ENCODE results near the gene PCMT1.

PCMT1 gene

DNA sequence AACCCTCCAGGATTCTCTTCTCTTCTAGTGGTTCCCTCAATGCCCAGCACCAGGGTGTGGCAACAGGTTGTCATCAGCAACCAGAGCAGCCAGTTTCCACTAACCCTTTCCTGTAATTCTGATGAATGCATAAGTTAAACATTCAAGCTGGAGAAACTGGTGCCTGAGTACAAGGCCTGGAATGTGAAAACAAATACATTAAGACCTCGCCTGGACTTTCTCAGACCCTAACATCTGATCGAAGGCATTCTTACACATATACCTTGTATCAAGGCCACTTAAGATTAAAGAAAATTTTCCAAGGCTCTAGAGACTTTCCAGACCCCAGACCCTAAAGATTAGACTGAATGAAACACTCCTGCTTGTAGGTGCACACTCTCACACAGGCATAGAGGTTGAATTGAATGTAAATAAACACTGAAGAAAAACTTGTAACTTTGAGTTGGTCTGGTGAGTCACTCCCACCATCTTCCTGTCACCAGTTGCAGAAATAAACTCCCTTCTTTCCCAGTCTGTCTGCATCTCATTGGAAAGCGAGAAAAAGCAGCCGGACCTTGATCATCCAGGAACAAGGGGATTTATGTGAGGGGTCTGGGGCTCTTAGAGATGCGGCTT lies 105.6 kb downstream of the PCMT1 start:
- DNase-seq (ENCODE audit: low read depth): peak; percentile 92

DNA sequence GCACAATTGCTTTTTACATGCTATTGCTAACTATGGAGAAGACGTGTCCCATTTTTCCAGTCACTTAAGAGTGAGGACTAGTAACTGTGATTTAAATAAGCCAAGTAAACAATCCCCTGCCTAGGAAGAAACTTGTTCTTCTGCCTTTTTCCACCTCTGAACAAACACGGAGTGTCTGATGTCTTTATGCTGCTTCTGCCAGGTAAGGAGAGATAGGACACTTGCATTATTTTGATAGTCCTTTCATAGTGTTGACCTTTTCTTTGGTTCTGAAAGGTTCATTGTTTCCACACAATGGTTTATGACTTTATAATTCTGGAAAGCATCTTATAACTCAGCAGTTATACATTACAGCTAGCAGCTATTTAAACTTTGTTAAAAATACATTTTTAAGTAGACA lies 106.2 kb downstream of the PCMT1 start:
- DNase-seq (ENCODE audit: low read depth): no peak

DNA sequence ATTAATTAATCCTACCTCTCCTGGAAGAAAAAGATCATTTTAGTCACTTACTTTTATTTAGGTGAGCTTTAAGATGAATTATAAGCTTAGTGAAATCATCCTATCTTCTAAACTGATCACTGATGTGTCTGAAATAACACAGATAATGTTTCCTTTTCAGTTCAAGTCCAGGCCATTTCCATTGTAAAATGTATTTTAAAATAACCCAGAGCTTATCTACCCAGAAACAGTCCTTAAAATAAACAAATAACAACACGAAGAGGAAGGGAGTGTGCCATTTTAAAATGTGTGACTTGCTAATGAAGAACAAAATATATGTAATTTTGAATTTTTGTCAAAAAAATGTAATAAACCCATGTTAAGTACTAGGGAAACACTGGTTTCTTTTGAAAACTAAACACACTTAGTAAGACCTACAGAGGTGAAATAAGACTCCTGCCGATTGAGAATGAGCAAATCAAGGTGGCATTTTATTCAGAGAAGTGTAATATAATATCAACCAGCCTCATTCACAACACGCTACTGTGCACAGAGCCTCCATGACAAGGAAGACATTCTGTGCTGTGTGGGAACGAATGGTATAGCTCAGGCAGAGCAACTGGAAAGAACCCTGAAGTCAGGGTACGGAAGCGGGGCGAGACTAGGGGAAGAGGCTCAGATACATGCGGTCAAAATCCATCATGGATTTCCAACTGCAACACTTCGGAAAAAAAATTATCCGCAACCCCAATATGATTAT lies 106.9 kb downstream of the PCMT1 start:
- no peak for DNase-seq (ENCODE audit: low read depth)

DNA sequence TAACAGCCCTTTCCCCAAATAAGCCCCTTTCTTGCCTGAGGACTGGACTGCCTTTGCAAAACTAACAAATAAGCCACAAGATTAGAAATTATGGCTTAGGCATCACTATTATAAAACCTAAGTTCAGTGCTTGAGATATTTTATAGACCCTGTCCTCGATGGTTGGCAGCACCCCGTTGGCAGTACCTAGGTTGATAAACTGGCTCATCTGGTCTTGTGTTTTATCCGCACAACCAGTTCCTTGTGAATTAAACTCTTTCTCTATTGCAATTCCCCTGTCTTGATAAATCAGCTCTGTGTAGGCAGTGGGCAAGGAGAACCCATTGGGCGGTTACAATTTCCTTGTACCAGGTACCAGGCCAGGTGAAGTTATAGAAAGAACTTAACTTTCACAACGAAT lies 108.0 kb downstream of the PCMT1 start:
- DNase-seq (ENCODE audit: low read depth): no peak

DNA sequence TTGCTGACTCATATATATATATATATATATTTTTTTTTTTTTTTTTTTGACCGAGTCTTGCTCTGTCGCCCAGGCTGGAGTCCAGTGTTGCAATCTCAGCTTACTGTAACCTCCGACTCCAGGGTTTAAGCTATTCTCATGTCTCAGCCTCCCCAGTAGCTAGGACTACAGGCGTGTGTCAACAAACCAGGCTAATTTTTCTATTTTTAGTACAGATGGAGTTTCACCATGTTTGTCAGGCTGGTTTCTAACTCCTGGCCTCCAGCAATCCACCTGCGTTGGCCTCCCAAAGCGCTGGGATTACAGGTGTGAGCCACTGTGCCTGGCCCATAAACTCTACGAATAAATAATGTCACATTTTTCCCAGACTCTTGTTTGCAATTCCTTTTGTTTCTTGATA lies 109.8 kb downstream of the PCMT1 start:
- DNase-seq (ENCODE audit: low read depth): peak; percentile 92

DNA sequence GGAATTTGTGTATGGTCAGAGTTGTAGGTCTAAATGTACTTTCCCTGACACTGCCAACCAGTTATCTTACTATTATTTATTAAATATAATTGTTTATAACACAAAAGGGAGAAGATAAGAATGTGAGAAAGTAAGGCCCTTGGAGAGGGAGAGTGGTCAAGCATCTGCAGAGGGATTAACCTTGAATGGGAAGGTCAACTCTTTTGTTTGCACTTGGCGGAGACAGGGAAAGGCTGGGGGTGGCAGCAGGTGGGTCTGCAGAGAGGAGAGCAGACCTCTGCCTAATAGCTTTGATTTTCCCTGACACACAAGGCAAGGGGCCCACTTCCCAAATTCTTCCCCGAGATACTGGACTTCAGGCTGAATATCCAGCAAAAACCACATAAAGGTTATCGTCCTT lies 110.4 kb downstream of the PCMT1 start:
- DNase-seq (ENCODE audit: low read depth): no peak

DNA sequence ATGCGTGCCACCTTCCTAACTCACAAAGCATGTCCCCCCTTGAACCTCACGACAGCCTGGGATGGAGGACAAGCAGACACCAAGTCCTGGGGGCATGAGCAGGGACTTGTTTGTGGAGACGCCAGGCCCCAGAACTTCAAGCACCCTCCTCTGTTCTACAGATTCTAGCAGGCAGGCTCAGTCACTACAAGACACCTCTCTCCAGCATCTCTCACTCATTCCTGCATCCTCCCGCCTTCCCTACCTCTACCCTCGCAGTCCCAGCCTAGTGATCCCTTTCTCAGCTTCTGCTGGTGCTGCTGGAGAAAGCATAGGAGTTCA lies 110.9 kb downstream of the PCMT1 start:
- no peak for DNase-seq (ENCODE audit: low read depth)

Measured in EH (cell line).